Measurements from ENCODE around the gene ANKS4B.

Gene ANKS4B

DNA sequence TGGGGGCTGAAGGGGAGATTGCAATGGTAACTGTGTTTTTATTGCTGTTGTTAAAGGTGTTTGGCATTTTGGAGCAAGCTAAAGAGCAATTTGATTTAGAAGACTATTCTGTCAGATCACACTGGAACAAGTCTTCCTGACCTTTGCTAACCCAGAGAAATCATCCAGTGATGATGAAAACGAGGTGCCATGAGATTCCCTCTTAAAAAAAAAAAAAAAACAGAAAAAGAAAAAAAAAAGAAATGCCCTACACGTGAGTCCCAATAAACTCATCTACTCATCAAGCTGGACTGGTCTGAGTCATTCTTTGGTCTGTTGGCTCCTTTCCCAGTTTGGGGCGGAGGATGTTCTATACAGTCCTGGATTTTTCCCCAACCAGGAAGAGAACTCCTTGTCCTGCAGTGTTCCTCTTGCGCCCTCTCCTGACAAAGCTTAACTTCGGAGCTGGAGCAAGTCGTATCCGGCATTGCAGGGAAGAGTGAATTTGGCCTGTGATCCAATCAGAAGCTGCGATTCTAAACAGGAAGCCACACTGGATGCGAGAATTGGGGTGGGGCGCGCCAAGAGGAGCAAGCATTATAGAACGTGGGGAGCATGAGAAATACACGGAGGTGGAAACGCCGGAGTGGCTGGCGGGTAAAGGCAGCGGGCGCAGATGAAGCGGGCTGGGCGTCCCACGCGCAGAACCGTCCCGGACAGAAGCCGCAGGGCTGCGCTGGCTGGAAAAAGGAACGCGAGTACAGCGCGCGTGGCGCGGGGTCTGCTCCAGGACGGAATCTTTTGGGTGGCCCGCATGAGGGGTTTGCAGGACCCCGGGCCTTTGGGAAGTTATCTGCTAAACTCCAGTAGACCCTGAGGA, 67.0 kb downstream of the ANKS4B start:
- no peak for DNase-seq (ENCODE audit: low read depth)

DNA sequence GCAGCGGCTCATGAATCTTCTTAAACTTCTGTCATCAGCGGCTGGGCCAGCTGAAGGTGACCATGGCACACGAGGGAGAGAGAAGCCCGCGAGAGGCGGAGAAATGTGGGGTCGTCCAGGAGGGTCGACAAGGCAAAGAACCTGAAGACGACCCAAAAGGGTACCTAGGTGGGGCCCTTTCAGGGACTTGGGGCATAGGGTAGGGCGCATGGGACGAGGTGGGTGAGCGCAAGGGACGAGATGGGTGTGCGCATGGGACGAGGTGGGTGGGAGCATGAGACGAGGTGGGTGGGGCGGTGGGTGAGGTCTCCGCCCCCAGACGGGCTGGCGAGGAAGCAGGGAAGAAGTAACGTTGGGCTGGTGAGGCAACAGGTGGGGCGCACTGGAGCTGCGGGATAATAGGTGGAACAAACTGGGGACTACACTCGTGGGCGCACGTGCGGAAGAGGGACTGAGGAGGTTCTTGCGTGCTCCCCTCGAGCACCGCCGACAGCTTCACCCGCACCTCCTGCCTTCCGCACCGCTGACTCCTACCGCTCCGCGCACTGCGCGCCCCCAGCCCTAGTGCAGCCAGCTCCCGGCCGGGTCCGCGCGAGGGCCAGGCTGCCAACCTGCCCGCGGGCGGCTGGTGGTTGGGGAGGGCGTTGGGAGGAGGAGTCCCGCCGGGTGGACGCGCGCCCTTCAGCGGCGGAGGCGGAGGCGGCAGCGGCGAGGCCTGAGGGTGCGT, 67.8 kb downstream of the ANKS4B start:
- no peak for DNase-seq (ENCODE audit: low read depth)

DNA sequence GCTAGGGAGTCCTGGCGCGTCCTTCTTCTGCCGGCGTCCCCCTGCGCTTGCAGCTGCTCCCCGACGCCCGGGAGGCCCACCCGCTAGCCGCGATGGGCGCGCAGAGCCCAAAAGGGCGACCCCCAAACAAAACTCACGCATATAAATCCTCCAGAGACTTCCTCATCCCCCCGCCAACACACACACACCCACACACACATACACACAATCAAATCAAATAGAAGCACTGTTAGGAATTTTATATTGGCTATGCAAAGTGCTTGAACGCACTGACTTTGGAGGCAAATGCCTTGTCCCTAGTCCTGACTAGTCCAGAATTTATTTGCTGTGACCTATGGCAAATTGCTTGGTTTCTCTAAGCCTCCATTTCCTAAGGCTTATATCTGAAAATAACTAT, 68.4 kb downstream of the ANKS4B start:
- DNase-seq (ENCODE audit: low read depth): no peak

DNA sequence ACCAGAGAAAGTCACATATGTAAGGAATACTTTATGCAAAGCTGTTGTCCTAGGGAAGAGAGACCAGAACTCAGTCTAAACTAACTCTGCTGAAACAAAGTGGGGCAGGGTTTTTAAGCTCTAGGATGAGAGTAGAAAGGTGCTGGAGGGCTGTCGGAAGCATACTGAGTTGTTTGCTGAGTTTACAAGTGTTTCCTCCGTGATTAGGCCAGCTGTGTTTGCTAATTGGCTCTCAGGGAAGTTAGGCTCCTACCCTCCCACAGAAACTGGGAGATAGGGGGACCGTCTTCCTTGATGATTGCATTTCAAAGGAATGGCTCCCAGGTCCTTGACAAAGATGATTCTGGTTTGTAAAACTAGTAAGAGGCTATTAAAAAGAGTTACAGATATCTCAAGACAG, 69.0 kb downstream of the ANKS4B start:
- no peak for DNase-seq (ENCODE audit: low read depth)

DNA sequence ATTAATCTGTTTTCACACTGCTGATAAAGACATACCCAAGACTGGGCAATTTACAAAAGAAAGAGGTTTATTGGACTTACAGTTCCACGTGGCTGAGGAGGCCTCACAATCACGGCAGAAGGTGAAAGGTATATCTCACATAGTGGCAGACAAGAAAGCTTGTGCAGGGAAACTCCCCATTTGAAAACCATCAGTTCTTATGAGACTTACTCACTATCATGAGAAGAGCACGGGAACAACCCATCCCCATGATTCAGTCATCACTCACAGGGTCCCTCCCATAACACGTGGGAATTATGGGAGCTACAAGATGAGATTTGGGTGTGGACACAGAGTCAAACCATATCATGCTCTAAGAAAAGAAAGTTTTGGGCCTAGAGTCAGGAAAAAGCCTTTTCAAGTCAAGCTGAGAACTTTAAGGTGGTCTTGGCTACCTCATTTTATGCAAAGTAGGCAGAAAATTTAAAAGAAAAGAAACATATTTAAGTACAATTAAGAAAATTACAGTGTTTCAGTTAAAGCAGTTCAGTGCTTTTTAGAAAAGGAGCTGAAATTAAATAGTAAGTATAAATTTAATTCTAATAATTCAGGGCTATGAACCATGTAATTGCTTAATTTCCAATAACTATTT, 69.5 kb downstream of the ANKS4B start:
- no peak for DNase-seq (ENCODE audit: low read depth)
